Osteocyte (in vitro differentiated cells): Measurements from ENCODE around the gene FUT8. TPM values are rescaled to one million over a fixed set of nuclear protein-coding genes. Genes with fewer than 3 reads are reported as not detected.

Experiments used
- DNase-seq: peaks from one replicate; pipeline ENCODE4 v3.0.0; 2021; ENCODE audit warnings: mixed read lengths; ENCODE audit not compliant: unreplicated experiment; ENCODE audit errors: extremely low spot score
- H3K27ac Mint-ChIP-seq: one replicate; pipeline ENCODE4 v1.8.0; 2021; ENCODE audit warnings: mild to moderate bottlenecking, mixed read lengths; ENCODE audit not compliant: unreplicated experiment
- H3K27me3 Mint-ChIP-seq: one replicate; pipeline ENCODE4 v1.8.0; 2021; ENCODE audit warnings: mixed read lengths; ENCODE audit not compliant: unreplicated experiment
- H3K36me3 Mint-ChIP-seq: one replicate; pipeline ENCODE4 v1.8.0; 2021; ENCODE audit warnings: mixed read lengths; ENCODE audit not compliant: unreplicated experiment
- H3K4me1 Mint-ChIP-seq: one replicate; pipeline ENCODE4 v1.8.0; 2021; ENCODE audit warnings: mixed read lengths; ENCODE audit not compliant: unreplicated experiment
- H3K4me3 Mint-ChIP-seq: one replicate; pipeline ENCODE4 v1.8.0; 2021; ENCODE audit warnings: mild to moderate bottlenecking, moderate library complexity, mixed read lengths; ENCODE audit not compliant: unreplicated experiment
- H3K9me3 Mint-ChIP-seq: one replicate; pipeline ENCODE4 v1.8.0; 2021; ENCODE audit warnings: mixed read lengths; ENCODE audit not compliant: unreplicated experiment
- total RNA-seq: library from RNA; stranded (reverse); gene quantifications from 2 replicates; pipeline ENCODE4 v1.2.1, GENCODE V29; 2021
- TF ChIP-seq, protein P1 (sequence below): fragments of 200-600 bp; sonication (generic); IDR thresholded peaks from 2 replicates; pipeline ENCODE4 v1.5.0; 2021; ENCODE audit warnings: antibody characterized with exemption, mild to moderate bottlenecking, moderate library complexity

Gene FUT8
- total RNA-seq, 1 donor from 2014 or later: 35.5 TPM

DNA sequence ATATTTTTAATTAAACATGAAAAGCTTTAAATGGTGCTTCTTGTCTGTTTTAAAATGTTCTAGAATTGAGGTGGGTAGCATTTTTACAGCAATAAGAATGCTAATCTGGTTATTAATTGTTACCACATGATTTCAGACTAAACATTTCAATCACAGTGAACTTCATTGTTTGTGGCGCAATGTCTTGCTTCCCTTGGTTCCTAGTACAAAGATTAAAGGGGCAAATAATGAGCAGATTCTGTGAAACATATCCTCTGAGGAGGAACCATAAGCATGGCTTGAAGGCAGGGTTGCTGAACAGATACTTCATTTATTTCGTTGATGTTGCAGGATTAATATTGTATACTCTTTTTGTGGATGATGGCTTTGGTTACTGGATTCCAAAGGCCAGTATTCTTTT, 162.1 kb downstream of the FUT8 start:
- Mint-ChIP-seq H3K36me3 (no peaks in the 10 kb centered on the region), H3K27ac (no peak overlapping the region), H3K9me3 (no peaks in the 10 kb centered on the region), H3K4me3 (no peak overlapping the region), H3K27me3 (no peaks in the 10 kb centered on the region), H3K4me1 (no peaks in the 10 kb centered on the region)
- no peak for DNase-seq
- TF ChIP-seq, protein P1, sequence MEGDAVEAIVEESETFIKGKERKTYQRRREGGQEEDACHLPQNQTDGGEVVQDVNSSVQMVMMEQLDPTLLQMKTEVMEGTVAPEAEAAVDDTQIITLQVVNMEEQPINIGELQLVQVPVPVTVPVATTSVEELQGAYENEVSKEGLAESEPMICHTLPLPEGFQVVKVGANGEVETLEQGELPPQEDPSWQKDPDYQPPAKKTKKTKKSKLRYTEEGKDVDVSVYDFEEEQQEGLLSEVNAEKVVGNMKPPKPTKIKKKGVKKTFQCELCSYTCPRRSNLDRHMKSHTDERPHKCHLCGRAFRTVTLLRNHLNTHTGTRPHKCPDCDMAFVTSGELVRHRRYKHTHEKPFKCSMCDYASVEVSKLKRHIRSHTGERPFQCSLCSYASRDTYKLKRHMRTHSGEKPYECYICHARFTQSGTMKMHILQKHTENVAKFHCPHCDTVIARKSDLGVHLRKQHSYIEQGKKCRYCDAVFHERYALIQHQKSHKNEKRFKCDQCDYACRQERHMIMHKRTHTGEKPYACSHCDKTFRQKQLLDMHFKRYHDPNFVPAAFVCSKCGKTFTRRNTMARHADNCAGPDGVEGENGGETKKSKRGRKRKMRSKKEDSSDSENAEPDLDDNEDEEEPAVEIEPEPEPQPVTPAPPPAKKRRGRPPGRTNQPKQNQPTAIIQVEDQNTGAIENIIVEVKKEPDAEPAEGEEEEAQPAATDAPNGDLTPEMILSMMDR: no peak

DNA sequence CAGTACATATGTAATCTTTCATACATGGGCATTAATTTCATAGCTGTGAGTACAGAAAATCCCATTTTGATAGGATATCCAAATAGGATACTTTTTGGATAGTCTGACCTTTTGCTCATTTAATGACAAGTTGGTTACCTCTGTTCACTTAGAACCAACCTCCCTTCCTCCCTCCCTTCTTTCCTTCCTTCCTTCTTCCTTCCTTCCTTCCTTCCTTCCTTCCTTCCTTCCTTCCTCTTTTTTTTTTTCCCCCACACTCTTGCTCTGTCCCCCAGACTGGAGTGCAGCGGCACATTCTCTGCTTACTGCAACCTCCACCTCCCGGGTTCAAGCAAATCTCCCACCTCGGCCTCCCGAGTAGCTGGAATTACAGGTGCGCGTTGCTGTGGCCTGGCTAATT, 162.9 kb downstream of the FUT8 start:
- H3K4me1 Mint-ChIP-seq: no peaks in the 10 kb centered on the region
- H3K4me3 Mint-ChIP-seq: no peak overlapping the region
- no peaks in the 10 kb centered on the region for H3K9me3 Mint-ChIP-seq
- no peaks in the 10 kb centered on the region for H3K36me3 Mint-ChIP-seq
- no peak overlapping the region for H3K27ac Mint-ChIP-seq
- H3K27me3 Mint-ChIP-seq: no peaks in the 10 kb centered on the region
- TF ChIP-seq, protein P1: no peak
- DNase-seq: no peak

DNA sequence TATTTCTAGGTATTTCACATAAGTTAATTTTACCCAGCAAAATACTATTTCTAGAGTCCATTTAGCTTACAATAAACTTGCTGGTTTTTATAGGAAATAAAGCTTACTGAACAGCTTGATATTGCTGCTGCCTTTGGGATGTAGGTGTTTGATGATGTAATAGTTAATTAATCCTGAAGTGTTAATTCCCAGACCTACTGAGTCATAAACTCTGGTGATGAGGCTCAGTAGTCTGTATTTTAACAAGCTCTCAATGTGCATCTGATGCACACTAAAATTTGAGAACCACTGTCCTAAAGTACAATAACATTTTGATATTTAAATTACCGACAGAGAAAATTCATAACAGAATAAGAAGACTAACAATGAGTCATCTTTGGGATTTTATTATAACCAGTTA, 168.4 kb downstream of the FUT8 start:
- Mint-ChIP-seq H3K36me3 (no peaks in the 10 kb centered on the region), H3K9me3 (no peaks in the 10 kb centered on the region), H3K4me3 (no peak overlapping the region), H3K27ac (no peak overlapping the region), H3K4me1 (no peaks in the 10 kb centered on the region), H3K27me3 (no peaks in the 10 kb centered on the region)
- no peak for DNase-seq
- TF ChIP-seq, protein P1: no peak

DNA sequence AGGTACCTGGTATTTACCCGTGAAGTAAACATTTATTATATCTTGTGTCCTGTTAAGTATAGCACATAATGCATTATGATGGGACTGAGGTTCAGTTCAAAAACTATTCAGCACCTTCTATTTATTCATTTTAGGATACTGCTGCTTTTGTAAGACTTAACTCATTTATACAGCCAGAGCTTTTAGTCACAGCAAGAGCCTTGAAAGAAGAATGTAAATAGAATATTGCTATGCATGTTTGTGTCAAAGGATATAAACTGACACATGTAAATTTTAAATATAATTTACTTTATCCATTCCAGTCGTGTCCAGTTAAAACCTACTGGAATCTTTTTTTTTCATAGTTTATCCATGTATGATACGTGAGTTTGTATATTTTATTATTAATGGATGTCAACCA, 168.8 kb downstream of the FUT8 start:
- Mint-ChIP-seq H3K4me1 (no peaks in the 10 kb centered on the region), H3K27ac (no peak overlapping the region), H3K4me3 (no peak overlapping the region), H3K27me3 (no peaks in the 10 kb centered on the region), H3K36me3 (no peaks in the 10 kb centered on the region), H3K9me3 (no peaks in the 10 kb centered on the region)
- TF ChIP-seq, protein P1: no peak
- no peak for DNase-seq

DNA sequence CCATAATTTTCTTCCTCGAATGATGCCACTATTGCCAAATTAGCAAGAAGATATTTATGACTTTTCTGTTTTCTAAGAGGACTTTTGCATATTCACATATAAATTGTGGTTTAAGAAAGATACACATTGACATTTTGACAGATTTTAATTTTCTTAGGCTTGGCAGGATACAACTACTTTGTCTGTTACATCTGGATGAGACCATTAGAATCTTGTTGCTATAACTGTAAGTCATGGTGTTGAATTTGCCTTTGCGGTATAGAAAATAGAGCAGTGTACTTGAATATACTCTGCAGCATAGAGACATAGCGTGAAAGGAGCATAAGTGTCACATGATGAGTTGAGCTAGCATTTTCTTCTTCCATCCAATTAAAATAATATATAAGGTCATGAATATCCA, 169.3 kb downstream of the FUT8 start:
- Mint-ChIP-seq H3K4me1 (no peaks in the 10 kb centered on the region), H3K9me3 (no peaks in the 10 kb centered on the region), H3K27ac (no peak overlapping the region), H3K4me3 (no peak overlapping the region), H3K27me3 (no peaks in the 10 kb centered on the region), H3K36me3 (no peaks in the 10 kb centered on the region)
- TF ChIP-seq, protein P1: no peak
- no peak for DNase-seq
